Measurements from ENCODE around the gene OPN1SW.

DNA sequence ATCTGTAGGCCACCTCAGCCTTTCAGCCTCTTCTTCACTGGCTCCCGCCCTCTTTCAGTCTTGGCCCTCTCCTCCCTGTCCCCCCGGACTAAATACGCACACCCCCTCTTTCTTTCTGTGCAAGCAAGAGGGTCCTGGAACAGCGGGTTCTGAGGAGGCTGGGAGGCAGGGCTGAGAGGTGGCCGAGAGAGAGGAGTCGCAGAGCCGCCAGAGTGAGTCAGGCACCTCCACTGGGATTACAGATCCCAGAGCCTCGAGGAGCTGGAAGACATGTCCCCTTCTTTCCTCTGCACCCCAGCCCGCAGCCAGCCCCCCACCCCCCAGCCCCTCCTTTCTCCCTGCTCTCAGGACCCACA lies 16.4 kb upstream of the OPN1SW start:
- TF ChIP-seq POLR2A (IDR thresholded peaks at IDR 0.05; ENCODE audit: low read length): no peak
- no peak for TF ChIP-seq GATA1 (IDR thresholded peaks at IDR 0.05; ENCODE audit: low read depth, low read length)
